ENCODE measurements around the gene PDLIM1.

The PDLIM1 gene

DNA sequence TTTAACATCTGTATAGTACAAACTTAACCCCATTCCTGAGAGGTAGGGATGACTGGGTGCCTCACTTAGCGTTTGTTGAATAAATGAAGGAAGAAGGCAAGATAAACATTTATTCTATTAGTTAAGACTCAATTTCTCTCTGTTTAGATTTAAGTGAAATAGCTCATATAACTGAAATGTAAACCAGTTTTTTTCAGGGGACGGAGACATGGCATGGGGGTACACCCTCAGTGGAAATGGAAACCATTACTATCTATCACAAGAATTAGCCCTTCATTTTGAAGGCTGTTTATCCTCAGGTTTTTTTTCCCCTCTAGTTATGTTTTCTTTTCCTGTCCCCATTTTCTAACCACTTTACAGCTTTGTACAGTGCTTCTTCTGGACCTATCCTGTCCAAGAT is 35.6 kb upstream of the PDLIM1 start:
- DNase-seq (ENCODE audit: low spot score in 2 of 2) (no peak), ATAC-seq (ENCODE audit: low read depth) (no peak)
- Mint-ChIP-seq H3K27me3 (no peaks in the 10 kb centered on the region), H3K9me3 (no peaks in the 10 kb centered on the region), H3K36me3 (no peaks in the 10 kb centered on the region), H3K27ac (no peak overlapping the region), H3K4me1 (peaks cover 8% of the 10 kb centered on the region), H3K4me3 (no peak overlapping the region)

DNA sequence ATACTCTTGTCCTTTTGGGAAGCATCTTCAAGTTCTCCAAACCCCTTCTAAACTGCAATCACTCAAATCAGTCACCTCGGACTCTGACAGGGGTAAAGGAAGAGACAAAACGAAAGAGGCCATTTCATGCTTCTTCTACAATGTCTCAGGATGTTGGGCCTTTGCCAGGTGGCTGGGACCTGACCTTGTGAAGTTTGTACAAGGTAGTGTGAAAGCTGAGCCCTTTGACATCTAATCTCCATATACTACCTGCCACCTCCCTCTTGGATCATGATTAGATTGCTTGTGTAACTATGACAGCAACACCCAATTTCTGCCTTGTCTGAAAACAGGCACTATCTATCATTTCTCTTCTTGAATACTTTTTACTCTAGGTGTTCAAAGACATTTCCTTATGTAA is 35.1 kb upstream of the PDLIM1 start:
- DNase-seq (ENCODE audit: low spot score in 2 of 2) (no peak), ATAC-seq (ENCODE audit: low read depth) (no peak)
- H3K4me3 Mint-ChIP-seq = no peak overlapping the region
- peaks cover 1% of the 10 kb centered on the region for H3K36me3 Mint-ChIP-seq
- no peaks in the 10 kb centered on the region for H3K9me3 Mint-ChIP-seq
- H3K27ac Mint-ChIP-seq = no peak overlapping the region
- peaks cover 8% of the 10 kb centered on the region for H3K4me1 Mint-ChIP-seq
- no peaks in the 10 kb centered on the region for H3K27me3 Mint-ChIP-seq

DNA sequence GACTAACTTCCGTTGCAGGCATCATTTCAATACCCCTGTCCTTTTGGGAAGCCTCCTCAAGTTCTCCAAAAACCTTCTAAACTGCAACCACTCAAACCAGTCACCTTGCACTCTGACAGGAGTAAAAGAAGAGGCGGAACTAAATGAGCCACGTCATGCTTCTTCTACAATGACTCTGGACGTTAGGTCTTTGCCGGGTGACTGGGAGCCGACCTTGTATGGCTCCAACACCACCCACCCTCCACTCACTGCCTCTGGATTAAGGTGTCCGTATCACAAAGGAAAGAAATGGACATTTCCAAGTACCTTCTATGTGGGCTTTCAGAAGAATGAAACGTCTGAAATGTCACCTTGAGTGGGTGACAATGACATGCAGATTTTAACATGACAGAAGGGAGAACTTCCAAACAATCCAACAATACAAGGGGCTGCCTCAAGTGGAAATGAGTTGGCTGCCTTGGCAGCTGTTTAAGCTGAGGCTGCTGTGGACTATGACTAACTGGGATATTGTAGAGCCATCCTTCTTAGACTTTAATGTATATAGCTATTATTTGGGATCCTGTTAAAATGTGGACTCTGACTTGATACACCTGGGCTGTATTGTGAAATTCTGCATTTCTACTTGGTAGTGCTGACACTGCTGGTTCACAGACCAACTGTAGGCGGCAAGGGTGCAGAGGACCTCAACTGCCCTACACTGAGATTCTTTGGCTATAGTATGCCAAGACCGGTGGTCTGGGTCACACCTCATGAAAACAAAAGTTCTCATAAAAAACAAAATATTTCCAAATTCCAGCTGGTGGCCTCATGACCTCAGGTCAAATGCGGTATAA is 33.8 kb upstream of the PDLIM1 start:
- peaks cover 3% of the 10 kb centered on the region for H3K27me3 Mint-ChIP-seq
- peaks cover 3% of the 10 kb centered on the region for H3K9me3 Mint-ChIP-seq
- H3K36me3 Mint-ChIP-seq = peaks cover 4% of the 10 kb centered on the region
- ATAC-seq (ENCODE audit: low read depth) = no peak
- DNase-seq (ENCODE audit: low spot score in 2 of 2) = no peak
- no peak overlapping the region for H3K27ac Mint-ChIP-seq
- H3K4me3 Mint-ChIP-seq = no peak overlapping the region
- H3K4me1 Mint-ChIP-seq = peaks cover 12% of the 10 kb centered on the region

DNA sequence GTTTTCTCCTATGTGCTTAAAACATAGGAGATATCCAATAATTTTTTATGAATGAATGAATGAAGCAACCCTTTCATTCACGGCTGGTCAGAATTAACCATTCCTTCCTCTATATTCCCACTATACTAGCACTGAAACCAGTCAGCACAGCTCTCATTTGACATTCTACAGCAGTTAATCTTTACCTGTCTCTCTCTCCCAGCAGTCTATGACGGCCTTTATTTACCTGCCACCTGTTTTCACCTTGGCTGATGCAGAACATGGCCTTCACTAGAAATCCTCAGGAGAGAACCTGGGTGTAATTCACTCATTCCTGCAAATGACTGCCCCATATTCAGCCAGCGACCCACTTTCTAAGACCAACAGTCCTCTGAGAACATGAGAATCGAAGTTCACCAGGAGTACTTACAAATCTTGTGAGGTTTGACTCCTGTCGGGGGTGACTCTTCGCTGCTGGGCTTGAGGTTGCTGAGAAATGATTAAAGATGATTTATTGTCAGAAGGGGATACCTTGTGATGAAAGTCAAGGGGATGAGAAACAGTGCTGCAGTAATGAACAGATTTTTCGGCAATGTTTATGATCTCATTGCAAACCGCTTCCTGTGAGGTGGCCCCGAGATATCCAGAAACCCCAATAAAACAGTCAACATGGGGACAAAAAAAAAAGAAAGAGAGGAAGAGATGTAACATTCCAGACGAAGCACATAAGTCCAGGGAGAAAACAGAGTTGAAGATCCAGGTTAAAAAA is 30.9 kb upstream of the PDLIM1 start:
- Mint-ChIP-seq H3K27me3 (peaks cover 3% of the 10 kb centered on the region), H3K27ac (no peak overlapping the region), H3K4me1 (peaks cover 8% of the 10 kb centered on the region), H3K9me3 (peaks cover 3% of the 10 kb centered on the region), H3K36me3 (peaks cover 4% of the 10 kb centered on the region), H3K4me3 (no peak overlapping the region)
- DNase-seq (ENCODE audit: low spot score in 2 of 2) (no peak), ATAC-seq (ENCODE audit: low read depth) (no peak)

DNA sequence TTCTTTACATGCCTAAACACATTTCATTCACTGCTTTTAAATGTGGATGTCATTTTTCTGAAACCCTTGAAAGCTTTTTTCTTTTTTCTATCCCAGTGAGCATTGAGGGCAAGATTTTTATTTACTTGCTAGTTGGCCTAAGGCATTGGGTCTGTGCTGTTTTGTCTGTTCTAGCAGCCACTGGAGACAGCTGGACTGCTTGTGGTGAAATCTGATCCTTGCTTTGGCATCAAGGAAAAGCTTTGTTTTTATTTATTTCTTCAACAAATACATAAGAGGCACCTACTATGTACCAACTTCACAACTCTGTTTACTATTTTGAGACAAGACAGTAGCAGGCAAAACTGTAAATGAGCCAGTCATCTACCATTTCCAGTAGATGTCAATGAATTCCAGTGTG is 28.4 kb upstream of the PDLIM1 start:
- Mint-ChIP-seq H3K36me3 (peaks cover 4% of the 10 kb centered on the region), H3K27me3 (peaks cover 3% of the 10 kb centered on the region), H3K4me3 (no peak overlapping the region), H3K4me1 (peaks cover 8% of the 10 kb centered on the region), H3K27ac (no peak overlapping the region), H3K9me3 (peaks cover 3% of the 10 kb centered on the region)
- DNase-seq (ENCODE audit: low spot score in 2 of 2) = no peak
- ATAC-seq (ENCODE audit: low read depth) = no peak

DNA sequence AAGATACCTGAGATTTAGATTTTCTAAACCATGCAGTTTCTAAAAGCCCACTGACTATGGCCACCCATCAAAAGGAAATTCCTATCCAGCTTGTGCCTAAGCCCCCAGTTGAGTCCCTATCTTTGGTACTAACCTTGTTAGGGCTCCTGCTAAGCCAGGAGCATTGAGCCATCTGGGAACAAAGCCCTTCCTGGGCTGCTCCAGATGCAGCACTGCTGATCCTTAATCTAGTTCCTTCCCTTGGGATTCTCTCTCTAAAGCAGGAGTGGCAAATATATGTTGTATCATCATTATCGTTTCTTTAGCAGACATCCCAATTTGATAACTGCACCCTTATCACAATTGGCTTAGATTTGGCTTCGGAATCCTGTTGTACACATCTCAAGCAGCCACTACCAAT is 24.7 kb upstream of the PDLIM1 start:
- Mint-ChIP-seq H3K9me3 (no peaks in the 10 kb centered on the region), H3K27ac (no peak overlapping the region), H3K4me1 (peaks cover 4% of the 10 kb centered on the region), H3K4me3 (no peak overlapping the region), H3K36me3 (no peaks in the 10 kb centered on the region), H3K27me3 (peaks cover 2% of the 10 kb centered on the region)
- DNase-seq (ENCODE audit: low spot score in 2 of 2) = no peak
- ATAC-seq (ENCODE audit: low read depth) = no peak

DNA sequence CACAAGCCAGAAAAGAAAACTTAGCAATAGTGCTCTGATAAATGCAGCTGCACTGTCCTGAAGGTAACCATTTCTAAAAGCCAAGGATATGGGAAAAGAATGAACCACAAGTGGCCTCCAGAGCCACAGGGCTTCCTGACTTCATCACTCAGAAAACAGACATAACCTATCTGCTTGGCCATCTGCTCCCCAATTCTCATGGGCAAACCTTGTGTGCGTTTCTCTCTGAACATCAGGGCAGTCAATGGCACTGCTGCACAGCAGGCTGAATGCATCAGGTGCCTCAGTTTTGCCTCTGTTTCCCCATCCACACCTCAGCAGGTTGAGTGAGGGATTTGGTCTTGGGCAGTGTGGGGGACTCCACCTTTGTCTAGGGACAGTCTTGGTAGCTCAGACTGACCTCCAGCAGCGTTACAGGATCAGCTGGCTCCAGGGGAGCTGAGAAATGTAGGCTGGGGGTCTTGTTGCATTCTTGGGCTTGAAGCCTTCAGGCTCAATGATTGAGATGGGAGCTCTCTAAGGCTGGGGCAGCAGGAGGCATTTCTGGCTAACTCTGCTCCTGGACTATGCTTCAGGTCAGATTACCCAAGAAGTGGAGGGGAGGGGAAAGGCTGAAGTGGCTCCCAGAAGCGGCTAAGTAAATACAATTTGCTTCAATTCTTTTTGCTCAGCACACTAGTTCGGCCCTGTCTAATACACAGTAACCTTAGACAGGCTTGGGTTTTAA is 23.6 kb upstream of the PDLIM1 start:
- Mint-ChIP-seq H3K27me3 (peaks cover 2% of the 10 kb centered on the region), H3K4me3 (no peak overlapping the region), H3K9me3 (no peaks in the 10 kb centered on the region), H3K4me1 (peaks cover 14% of the 10 kb centered on the region), H3K27ac (no peak overlapping the region), H3K36me3 (no peaks in the 10 kb centered on the region)
- DNase-seq (ENCODE audit: low spot score in 2 of 2) (no peak), ATAC-seq (ENCODE audit: low read depth) (no peak)

DNA sequence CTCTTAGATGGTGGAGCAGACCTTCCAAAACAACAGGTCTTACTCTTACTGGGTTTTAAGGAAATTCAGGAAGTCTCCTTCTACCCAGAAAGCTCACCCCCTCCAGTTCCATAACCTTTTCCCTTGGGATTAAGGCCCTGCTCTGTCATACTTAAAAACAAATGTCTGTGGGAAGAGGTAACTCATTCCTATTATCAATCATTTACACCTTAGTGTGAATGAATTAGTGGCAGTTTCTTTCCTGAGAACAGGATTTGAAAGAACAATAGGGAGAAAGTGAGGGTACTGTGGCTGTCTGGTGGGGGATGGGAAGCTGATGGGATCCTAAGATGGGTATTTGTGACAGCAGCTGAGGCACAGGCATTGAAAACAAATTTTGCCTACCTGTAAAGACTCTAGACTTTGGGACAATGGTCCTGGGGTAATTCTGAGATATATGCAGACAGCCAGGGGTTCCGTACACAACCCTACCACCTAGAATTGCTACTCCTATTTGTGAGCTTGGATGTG is 22.2 kb upstream of the PDLIM1 start:
- ATAC-seq (ENCODE audit: low read depth) (no peak), DNase-seq (ENCODE audit: low spot score in 2 of 2) (no peak)
- Mint-ChIP-seq H3K27ac (no peak overlapping the region), H3K4me1 (peaks cover 20% of the 10 kb centered on the region), H3K27me3 (peaks cover 2% of the 10 kb centered on the region), H3K9me3 (no peaks in the 10 kb centered on the region), H3K4me3 (no peak overlapping the region), H3K36me3 (no peaks in the 10 kb centered on the region)

DNA sequence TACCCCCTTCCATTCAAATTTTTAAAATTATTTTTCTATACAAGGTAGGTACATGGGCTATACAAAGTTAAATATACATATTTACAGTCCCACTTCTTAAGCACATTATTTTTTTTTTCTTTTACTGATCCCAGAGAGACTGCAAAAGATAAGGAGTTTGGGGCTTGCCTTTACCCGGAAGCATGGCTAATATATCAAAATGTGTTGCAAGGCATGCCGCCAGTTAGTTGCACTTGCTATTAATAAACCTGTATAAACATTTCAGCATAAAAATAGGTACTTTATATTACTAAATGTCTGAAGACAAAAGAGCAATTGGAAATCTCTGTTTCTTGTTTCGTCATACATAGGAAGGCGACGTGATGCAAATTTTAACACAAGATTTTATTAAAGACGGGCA is 21.5 kb upstream of the PDLIM1 start:
- H3K4me3 Mint-ChIP-seq = no peak overlapping the region
- H3K4me1 Mint-ChIP-seq = peaks cover 20% of the 10 kb centered on the region
- H3K36me3 Mint-ChIP-seq = no peaks in the 10 kb centered on the region
- H3K27ac Mint-ChIP-seq = no peak overlapping the region
- peaks cover 2% of the 10 kb centered on the region for H3K27me3 Mint-ChIP-seq
- ATAC-seq (ENCODE audit: low read depth) = no peak
- DNase-seq (ENCODE audit: low spot score in 2 of 2) = no peak
- no peaks in the 10 kb centered on the region for H3K9me3 Mint-ChIP-seq

DNA sequence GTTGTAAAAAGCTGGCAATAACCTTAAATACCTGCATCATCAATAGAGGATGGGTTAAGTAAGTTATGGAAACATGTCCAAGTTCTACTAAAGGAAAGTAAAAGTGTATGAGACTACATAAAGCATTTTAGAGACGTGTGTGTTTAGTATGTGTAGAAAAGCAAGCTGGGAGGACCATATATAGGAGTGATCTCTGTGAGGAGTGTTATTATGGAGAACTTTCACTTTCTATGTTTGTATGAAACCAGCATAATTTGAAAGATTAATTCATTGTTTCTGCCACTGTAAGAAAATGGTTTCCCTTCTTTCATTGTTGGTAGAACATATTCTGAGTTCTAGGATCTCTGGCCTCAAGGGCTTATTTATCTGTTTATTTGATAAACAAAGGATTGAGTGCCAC is 19.2 kb upstream of the PDLIM1 start:
- H3K4me3 Mint-ChIP-seq = peak overlapping the region; percentile 59
- peaks cover 2% of the 10 kb centered on the region for H3K27me3 Mint-ChIP-seq
- no peaks in the 10 kb centered on the region for H3K36me3 Mint-ChIP-seq
- no peaks in the 10 kb centered on the region for H3K9me3 Mint-ChIP-seq
- DNase-seq (ENCODE audit: low spot score in 2 of 2) (no peak), ATAC-seq (ENCODE audit: low read depth) (peak; percentile 82)
- peaks cover 20% of the 10 kb centered on the region for H3K4me1 Mint-ChIP-seq
- peak overlapping the region; percentile 89 for H3K27ac Mint-ChIP-seq

DNA sequence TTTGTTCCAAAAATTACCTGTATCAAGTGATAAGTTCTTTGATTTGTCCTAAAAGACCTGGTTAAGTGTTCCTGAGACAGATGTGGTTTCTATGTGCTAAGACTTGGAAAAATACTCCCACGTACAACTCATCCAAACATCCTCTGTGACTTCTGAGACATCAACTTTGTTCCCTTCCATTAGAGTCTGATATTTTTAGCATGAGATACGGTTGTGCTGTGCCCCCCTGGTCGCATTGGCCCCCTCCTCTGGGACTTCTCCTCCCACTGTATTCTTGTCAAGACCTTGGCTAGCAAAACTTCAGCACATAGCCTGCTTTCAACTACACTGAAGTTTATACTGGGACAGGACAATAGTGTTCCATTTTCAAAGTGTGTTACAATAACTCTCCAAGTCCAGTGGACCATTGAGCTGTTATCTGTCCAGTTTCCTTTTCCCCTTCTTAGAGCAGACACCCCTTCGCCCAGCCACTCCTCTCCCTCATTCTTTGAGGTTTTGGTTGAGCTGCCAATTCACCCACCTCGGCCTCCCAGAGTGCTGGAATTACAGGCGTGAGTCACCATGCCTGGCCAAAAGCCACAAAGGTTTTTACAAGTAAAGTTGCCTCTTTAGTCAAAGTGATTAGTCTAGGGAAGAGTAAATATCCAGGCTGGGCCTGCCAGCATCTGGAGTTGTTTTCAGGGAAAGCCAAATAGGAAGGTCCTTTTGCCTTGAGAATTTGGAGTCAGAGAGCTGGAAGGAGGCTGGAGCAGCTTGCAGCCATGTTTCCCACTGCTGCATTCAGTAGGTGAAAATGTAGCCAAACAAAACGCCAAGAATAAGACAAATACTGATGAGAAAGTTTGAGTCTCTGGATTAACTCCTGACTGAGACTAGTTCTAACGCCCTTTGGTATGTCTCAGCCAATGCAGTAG is 17.8 kb upstream of the PDLIM1 start:
- ATAC-seq (ENCODE audit: low read depth) (no peak), DNase-seq (ENCODE audit: low spot score in 2 of 2) (no peak)
- H3K9me3 Mint-ChIP-seq = no peaks in the 10 kb centered on the region
- H3K4me3 Mint-ChIP-seq = no peak overlapping the region
- peaks cover 20% of the 10 kb centered on the region for H3K4me1 Mint-ChIP-seq
- H3K36me3 Mint-ChIP-seq = no peaks in the 10 kb centered on the region
- peak overlapping the region; percentile 43 for H3K27ac Mint-ChIP-seq
- H3K27me3 Mint-ChIP-seq = peaks cover 2% of the 10 kb centered on the region

DNA sequence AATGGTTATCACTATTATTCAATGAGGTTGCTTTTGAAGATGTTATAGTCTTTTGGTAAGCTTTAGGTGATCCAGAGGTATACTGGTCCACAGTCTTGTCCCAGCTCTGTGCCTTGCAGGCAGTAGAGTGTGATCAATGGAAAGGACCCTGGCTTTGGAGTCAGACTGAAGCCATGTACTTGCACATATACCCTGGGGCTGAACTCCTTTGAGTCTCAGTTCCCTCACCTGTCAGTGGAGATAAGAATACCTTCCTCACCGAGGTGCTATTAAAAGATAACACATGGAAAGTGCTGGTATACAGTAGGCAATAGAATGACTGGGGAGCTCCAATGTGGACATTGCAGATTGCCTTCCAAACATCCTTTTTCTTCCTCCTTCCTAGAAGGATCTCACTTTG is 16.0 kb upstream of the PDLIM1 start:
- no peaks in the 10 kb centered on the region for H3K9me3 Mint-ChIP-seq
- no peak overlapping the region for H3K4me3 Mint-ChIP-seq

DNA sequence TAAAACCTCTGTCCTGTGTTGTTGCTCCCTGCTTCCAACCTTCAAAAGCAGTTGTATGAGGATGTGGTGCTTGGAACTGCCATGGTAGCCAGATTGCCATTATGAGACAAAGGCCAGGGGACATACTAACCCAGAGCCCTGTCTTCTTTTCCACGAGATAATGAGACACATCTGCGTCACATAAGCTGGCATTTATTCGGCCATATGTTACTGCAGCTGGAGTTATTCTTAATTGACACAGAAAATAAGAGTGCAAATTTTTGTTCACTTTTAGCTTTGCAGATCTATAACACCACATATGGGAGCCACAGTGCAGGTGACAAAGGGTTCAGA is 15.5 kb upstream of the PDLIM1 start:
- H3K9me3 Mint-ChIP-seq = no peaks in the 10 kb centered on the region
- no peak overlapping the region for H3K27ac Mint-ChIP-seq
- no peak overlapping the region for H3K4me3 Mint-ChIP-seq
- ATAC-seq (ENCODE audit: low read depth) (no peak), DNase-seq (ENCODE audit: low spot score in 2 of 2) (no peak)
- no peaks in the 10 kb centered on the region for H3K36me3 Mint-ChIP-seq
- H3K4me1 Mint-ChIP-seq = peaks cover 20% of the 10 kb centered on the region
- H3K27me3 Mint-ChIP-seq = no peaks in the 10 kb centered on the region

More for the DNA sequence above, 16.0 kb upstream of the PDLIM1 start:
- DNase-seq (ENCODE audit: low spot score in 2 of 2) = no peak
- no peaks in the 10 kb centered on the region for H3K36me3 Mint-ChIP-seq
- peaks cover 2% of the 10 kb centered on the region for H3K27me3 Mint-ChIP-seq
- ATAC-seq (ENCODE audit: low read depth) = no peak
- H3K4me1 Mint-ChIP-seq = peaks cover 20% of the 10 kb centered on the region
- no peak overlapping the region for H3K27ac Mint-ChIP-seq

Measured in memory B cell (primary cell).